Mesothelial cell of epicardium (in vitro differentiated cells): Measurements from ENCODE around the gene UCP2. TPM values are rescaled to one million over a fixed set of nuclear protein-coding genes. Genes with fewer than 3 reads are reported as not detected.

Experiments
- DNase-seq, 2 experiments: peaks; one replicate each; pipeline ENCODE4 v3.0.0; 2021; ENCODE audit warnings: low spot score in 2 of 2; ENCODE audit not compliant: unreplicated experiment in 2 of 2
- H3K27ac Mint-ChIP-seq: 2 replicates; pipeline ENCODE4 v1.8.0; 2021; ENCODE audit warnings: mixed read lengths
- H3K27me3 Mint-ChIP-seq: 2 replicates; pipeline ENCODE4 v1.8.0; 2021; ENCODE audit warnings: low read depth, mixed read lengths
- H3K36me3 Mint-ChIP-seq: 2 replicates; pipeline ENCODE4 v1.8.0; 2021; ENCODE audit warnings: mixed read lengths
- H3K4me1 Mint-ChIP-seq: 2 replicates; pipeline ENCODE4 v1.8.0; 2021; ENCODE audit warnings: mixed read lengths
- H3K4me3 Mint-ChIP-seq: 2 replicates; pipeline ENCODE4 v1.8.0; 2021; ENCODE audit warnings: mild to moderate bottlenecking, moderate library complexity, mixed read lengths
- H3K9me3 Mint-ChIP-seq: 2 replicates; pipeline ENCODE4 v1.8.0; 2021; ENCODE audit warnings: mixed read lengths
- total RNA-seq: library from RNA; stranded (reverse); gene quantifications from 3 replicates; pipeline ENCODE4 v1.2.1, GENCODE V29; 2021
- TF ChIP-seq, protein P1 (sequence below): fragments of 200-600 bp; sonication (generic); IDR thresholded peaks from one replicate; pipeline ENCODE4 v1.5.0; 2021; ENCODE audit warnings: antibody characterized with exemption; ENCODE audit not compliant: unreplicated experiment

The UCP2 gene
- total RNA-seq, 1 donor from 2014 or later: 31.5 TPM

DNA sequence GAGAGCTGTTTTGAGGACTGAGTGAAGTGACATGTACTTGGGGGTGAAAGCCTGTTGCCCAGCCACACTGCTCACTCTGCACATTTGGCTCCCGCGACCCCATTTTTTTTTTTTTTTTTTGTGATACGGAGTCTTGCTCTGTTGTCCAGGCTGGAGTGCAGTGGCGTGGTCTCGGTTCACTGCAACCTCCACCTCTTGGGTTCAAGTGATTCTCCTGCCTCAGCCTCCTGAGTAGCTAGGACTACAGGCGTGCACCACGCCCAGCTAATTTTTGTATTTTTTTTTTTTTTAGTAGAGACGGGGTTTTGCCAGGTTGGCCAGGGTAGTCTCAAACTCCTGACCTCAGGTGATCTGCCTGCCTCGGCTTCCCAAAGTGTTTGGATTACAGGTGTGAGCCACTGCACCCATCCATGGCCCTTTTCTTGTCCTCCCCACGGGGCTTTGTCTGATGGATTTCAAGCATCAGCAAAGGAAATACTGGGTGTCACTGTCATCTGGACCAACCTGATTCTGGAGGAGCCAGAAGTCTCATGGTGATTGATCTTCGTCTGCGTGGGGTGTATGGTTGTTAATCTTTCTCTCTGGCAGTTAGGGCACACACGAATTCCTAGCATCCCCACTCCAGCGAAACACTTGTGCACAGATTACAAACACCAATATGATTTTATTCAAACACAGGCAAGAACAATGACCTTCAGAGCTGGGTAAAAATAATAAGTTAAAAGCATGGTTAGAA is 29.6 kb upstream of the UCP2 start:
- no peaks in the 10 kb centered on the region for H3K9me3 Mint-ChIP-seq
- no peak for DNase-seq
- no peaks in the 10 kb centered on the region for H3K27me3 Mint-ChIP-seq
- TF ChIP-seq, protein P1, sequence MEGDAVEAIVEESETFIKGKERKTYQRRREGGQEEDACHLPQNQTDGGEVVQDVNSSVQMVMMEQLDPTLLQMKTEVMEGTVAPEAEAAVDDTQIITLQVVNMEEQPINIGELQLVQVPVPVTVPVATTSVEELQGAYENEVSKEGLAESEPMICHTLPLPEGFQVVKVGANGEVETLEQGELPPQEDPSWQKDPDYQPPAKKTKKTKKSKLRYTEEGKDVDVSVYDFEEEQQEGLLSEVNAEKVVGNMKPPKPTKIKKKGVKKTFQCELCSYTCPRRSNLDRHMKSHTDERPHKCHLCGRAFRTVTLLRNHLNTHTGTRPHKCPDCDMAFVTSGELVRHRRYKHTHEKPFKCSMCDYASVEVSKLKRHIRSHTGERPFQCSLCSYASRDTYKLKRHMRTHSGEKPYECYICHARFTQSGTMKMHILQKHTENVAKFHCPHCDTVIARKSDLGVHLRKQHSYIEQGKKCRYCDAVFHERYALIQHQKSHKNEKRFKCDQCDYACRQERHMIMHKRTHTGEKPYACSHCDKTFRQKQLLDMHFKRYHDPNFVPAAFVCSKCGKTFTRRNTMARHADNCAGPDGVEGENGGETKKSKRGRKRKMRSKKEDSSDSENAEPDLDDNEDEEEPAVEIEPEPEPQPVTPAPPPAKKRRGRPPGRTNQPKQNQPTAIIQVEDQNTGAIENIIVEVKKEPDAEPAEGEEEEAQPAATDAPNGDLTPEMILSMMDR: no peak
- H3K4me1 Mint-ChIP-seq: peaks cover 22% of the 10 kb centered on the region
- H3K4me3 Mint-ChIP-seq: no peak overlapping the region
- peaks cover 23% of the 10 kb centered on the region for H3K36me3 Mint-ChIP-seq
- H3K27ac Mint-ChIP-seq: no peak overlapping the region

DNA sequence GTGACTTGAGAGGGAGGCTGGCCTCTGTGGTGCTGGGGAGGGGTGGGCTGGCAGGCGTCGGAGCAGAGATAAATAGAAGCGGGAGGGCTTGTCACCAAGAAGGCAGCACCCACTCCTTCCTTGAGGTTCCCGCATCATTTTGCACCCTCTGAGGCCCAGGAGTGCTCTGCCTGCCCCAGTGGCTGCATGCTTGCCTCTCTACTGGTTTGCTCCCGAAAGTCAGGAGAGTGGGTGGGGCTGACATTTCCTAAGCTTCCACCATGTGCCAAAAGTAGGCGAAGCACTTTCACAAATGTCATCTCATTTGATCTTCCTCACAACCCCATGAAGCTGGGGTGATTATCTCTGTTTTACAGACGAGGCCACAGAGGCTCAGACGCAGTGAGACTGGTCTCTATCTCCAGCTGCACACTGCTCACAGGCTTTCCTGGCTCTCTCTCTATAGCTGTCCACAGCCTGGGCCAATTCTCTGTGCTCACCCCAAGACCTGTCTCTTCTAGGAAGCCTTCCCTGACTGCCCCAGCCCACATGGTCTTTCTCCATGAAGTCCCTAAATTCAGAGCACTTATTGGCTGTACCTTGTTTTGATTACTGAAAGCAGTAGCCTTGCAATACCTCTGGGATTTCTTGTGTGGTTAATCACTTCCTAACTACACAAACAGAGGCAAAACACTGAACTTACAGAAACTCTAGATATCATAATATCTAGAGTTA is 28.9 kb upstream of the UCP2 start:
- H3K27me3 Mint-ChIP-seq: no peaks in the 10 kb centered on the region
- no peak overlapping the region for H3K4me3 Mint-ChIP-seq
- H3K4me1 Mint-ChIP-seq: peaks cover 22% of the 10 kb centered on the region
- no peak overlapping the region for H3K27ac Mint-ChIP-seq
- DNase-seq: no peak
- no peaks in the 10 kb centered on the region for H3K9me3 Mint-ChIP-seq
- TF ChIP-seq, protein P1: no peak
- H3K36me3 Mint-ChIP-seq: peaks cover 16% of the 10 kb centered on the region

DNA sequence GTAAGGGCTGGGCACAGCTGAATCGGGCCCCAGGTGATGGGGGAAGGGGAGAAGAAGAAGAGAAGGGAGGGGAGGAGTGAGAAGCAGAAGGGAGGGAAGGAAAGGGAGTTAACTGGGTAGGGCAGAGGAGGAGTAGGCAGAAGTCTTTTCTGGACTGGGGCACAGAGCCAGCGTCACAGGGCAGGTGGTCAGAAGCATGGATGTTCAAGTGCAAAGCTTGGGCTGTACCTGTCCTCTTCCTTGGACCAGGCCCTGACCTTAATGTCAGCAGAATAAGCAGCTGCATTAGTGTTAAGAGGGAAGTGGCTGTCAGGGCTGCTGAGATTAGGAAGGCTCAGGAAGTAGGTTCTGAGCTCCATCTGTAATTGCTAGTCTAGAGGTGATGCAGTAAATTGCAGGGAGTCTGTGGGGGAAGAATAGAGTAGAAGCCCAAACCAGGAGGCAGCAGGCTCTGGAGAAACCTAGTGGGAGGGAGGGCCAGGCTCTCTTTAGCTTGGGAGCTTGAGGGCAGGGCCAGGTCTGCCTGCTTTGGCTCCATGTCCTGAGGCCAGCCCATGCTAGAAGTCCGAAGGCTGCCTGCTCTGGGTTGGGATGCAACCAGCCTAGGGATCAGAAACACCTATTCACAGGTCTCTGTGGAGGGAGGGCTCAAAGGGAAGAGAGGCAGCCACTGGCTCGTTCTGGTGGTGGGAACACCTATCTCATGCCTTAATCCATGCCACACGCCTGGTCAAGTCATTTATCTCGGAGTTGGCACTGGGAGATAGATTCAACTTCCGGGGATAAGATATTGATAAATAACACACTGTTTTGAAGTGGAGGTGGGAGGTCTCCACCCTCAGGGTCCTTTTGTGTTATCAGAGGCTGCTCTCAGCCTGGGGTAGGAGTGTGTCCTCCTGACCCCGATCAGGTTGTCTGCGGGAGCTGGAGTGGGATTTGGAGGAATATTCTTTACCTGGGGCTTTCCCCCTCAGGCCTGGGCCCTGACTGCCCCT is 28.0 kb upstream of the UCP2 start:
- Mint-ChIP-seq H3K4me3 (no peak overlapping the region), H3K4me1 (peaks cover 22% of the 10 kb centered on the region), H3K9me3 (no peaks in the 10 kb centered on the region), H3K27ac (no peak overlapping the region), H3K27me3 (no peaks in the 10 kb centered on the region), H3K36me3 (peaks cover 12% of the 10 kb centered on the region)
- TF ChIP-seq, protein P1: no peak
- DNase-seq: no peak

DNA sequence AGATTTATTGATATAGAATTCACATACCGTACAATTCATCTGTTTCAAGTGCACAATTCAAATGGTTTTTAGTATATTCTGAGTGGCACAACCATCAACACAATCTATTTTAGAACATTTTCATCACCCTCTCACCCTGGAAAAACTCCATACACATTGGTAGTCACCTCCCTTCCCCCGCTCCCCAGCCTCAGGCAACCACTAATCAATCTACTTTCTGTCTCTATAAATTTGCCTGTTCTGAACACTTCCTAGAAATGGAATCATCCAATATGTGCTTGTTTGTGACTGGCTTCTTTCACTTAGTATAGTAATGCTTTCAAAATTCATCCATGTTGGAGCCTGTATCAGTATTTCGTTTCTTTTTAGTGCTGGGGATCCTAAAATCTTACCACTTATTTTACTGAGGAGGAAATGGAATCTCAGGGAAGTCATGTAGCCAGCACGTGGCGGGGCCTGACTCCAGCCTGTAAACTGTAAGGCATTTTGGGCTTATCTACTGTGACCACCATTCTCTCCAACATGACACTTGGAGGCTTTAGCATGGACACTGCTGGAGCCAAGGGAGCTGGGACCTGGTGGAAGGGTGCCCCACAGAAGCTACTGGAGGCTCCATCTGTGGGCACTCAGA is 27.1 kb upstream of the UCP2 start:
- Mint-ChIP-seq H3K9me3 (no peaks in the 10 kb centered on the region), H3K4me3 (no peak overlapping the region), H3K27ac (no peak overlapping the region), H3K27me3 (no peaks in the 10 kb centered on the region), H3K36me3 (peaks cover 9% of the 10 kb centered on the region), H3K4me1 (peaks cover 22% of the 10 kb centered on the region)
- no peak for DNase-seq
- TF ChIP-seq, protein P1: no peak

DNA sequence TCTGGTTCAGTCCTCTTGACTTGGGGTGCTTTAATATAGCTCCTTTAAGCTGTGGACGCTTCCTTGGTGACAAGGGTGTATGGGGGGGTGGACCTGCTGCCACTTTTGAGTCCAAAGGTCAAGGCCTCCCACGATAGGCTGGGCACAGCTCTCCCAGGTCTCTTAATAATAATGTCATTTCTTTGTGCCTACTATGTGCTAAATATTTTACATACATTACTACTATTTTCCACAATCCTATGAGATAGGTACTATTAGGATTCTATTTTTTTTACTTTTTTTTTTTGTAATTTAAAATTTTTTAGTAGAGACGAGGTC is 26.5 kb upstream of the UCP2 start:
- TF ChIP-seq, protein P1: no peak
- DNase-seq: no peak
- H3K9me3 Mint-ChIP-seq: no peaks in the 10 kb centered on the region
- H3K27ac Mint-ChIP-seq: no peak overlapping the region
- no peaks in the 10 kb centered on the region for H3K27me3 Mint-ChIP-seq
- peaks cover 22% of the 10 kb centered on the region for H3K4me1 Mint-ChIP-seq
- no peak overlapping the region for H3K4me3 Mint-ChIP-seq
- peaks cover 9% of the 10 kb centered on the region for H3K36me3 Mint-ChIP-seq
